Measurements from ENCODE around the gene ADAM21.

Gene ADAM21

GRCh38 chr14:70489579-70490200, 37.7 kb downstream of the ADAM21 start:
- H3K36me3 ChIP-seq (replicated peaks; ENCODE audit: low read depth, low read length), result peaks cover 2% of the 10 kb centered on the region
- peaks cover 10% of the 10 kb centered on the region for H3K4me1 ChIP-seq (ENCODE audit: low read length)
- H4K20me1 ChIP-seq (ENCODE audit: insufficient read depth, low read length), result no peaks in the 10 kb centered on the region
- H3K79me2 ChIP-seq (ENCODE audit: low read length), result no peaks in the 10 kb centered on the region
- H3K9me3 ChIP-seq (ENCODE audit: insufficient read depth, low read length), result peaks cover 7% of the 10 kb centered on the region; the same call in 1 of the 2 replicates
- H3K27me3 ChIP-seq (ENCODE audit: low read depth, low read length), result no peaks in the 10 kb centered on the region
- H3K9ac ChIP-seq (ENCODE audit: low read length), result no peak overlapping the region
- H2AFZ ChIP-seq (ENCODE audit: low read depth, low read length), result no peak overlapping the region
- H3K4me3 ChIP-seq (ENCODE audit: low read length), result no peak overlapping the region
- H3K27ac ChIP-seq (ENCODE audit: low read length), result no peak overlapping the region
- TF ChIP-seq, protein P1, sequence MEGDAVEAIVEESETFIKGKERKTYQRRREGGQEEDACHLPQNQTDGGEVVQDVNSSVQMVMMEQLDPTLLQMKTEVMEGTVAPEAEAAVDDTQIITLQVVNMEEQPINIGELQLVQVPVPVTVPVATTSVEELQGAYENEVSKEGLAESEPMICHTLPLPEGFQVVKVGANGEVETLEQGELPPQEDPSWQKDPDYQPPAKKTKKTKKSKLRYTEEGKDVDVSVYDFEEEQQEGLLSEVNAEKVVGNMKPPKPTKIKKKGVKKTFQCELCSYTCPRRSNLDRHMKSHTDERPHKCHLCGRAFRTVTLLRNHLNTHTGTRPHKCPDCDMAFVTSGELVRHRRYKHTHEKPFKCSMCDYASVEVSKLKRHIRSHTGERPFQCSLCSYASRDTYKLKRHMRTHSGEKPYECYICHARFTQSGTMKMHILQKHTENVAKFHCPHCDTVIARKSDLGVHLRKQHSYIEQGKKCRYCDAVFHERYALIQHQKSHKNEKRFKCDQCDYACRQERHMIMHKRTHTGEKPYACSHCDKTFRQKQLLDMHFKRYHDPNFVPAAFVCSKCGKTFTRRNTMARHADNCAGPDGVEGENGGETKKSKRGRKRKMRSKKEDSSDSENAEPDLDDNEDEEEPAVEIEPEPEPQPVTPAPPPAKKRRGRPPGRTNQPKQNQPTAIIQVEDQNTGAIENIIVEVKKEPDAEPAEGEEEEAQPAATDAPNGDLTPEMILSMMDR (IDR thresholded peaks at IDR 0.05; ENCODE audit: low read depth, low read length), result no peak
- TF ChIP-seq EZH2phosphoT487 (IDR thresholded peaks at IDR 0.05; ENCODE audit: low read depth), result no peak
- no peak overlapping the region for H3K4me2 ChIP-seq (ENCODE audit: low read length)

DNA sequence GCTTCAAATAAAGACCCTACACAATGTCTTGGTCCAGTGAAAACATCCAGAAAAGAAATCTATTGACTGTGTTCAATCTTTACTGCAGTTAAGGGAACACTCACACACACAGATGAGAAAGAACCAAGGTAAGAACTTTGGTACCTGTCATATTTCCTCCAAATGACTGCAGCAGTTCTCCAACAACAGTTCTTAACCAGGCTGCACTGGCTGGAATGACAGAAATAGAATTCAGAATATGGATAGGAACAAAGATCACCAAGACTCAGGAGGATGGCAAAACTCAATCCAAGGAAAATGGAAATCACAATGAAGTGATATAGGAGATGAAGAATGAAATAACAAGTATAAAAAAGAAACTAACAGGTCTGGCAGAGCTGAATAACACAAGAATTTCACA, 46.2 kb downstream of the ADAM21 start:
- Histone ChIP-seq H3K4me3 (ENCODE audit: low read length) (no peak overlapping the region), H3K4me2 (ENCODE audit: low read length) (no peak overlapping the region), H2AFZ (ENCODE audit: low read depth, low read length) (no peak overlapping the region), H3K36me3 (replicated peaks; ENCODE audit: low read depth, low read length) (no peaks in the 10 kb centered on the region), H3K79me2 (ENCODE audit: low read length) (no peaks in the 10 kb centered on the region), H3K9me3 (ENCODE audit: insufficient read depth, low read length) (no peaks in the 10 kb centered on the region), H3K4me1 (ENCODE audit: low read length) (no peaks in the 10 kb centered on the region), H3K27ac (ENCODE audit: low read length) (no peak overlapping the region), H4K20me1 (ENCODE audit: insufficient read depth, low read length) (no peaks in the 10 kb centered on the region), H3K27me3 (ENCODE audit: low read depth, low read length) (no peaks in the 10 kb centered on the region), H3K9ac (ENCODE audit: low read length) (no peak overlapping the region)
- TF ChIP-seq, protein P1 (IDR thresholded peaks at IDR 0.05; ENCODE audit: low read depth, low read length), result no peak
- TF ChIP-seq EZH2phosphoT487 (IDR thresholded peaks at IDR 0.05; ENCODE audit: low read depth), result no peak
